NCI-H82 treated with DMSO at 0.1 percent for 48 hours (cell line): Measurements from ENCODE around the gene PKD1L1.

Experiments used
- DNase-seq: peaks from one replicate; lab custom pipeline; 2025; ENCODE audit not compliant: unreplicated experiment; lab: John Stamatoyannopoulos, UW

The PKD1L1 gene

DNA sequence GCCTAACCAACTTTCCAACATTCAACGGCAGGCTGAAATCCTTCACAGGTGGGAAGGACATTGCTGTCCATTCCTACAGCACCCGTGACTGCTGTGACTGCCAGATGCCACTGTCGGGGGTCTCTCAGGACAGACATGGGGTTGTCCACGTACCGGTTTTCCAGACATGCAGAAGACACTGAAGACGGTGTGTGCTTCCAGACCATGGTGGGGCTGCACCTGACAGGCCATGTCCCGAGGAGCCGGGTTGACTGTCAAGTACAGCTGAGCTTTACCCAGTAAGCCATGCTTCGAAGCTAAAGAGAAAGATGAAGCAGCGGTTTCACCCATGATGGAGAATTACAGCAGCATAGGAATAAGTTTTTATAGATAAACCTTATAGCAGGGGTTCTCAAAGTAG, 70.9 kb downstream of the PKD1L1 start:
- DNase-seq = no peak

DNA sequence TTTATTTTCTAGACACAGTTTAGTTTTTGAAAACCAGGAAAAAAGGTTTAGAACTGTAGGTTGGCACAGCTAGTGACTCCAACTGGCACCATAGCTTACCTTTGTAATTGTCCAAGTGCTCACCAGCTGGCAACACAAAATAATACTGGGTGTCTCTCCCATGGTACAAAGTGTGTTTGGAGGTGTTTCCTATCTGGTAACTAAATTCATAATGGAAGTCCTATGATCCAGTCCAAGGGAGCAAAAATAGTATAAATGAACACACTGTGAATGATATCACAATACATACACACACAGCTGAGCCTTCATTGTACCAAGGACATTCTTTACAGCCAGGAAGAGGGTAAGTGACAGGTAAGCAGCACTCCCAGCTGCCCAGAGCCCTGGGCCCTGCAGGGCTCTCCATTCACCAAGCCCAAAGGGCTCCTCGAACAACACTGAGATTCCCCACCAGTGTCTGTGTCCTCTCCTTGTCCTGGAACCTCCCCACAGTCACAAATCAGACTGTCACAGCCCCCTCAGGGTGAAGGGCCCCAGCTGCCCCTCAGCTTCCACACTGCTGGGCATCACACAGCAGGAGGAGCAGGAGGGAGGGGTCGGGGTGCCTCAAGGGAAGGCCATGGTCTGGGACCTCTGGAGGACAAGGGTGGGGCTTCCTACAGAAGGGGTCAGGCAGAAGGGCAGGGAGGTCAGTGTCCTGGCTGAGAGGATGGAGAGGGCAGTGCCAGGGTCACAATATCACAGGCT, 72.1 kb downstream of the PKD1L1 start:
- no peak for DNase-seq

DNA sequence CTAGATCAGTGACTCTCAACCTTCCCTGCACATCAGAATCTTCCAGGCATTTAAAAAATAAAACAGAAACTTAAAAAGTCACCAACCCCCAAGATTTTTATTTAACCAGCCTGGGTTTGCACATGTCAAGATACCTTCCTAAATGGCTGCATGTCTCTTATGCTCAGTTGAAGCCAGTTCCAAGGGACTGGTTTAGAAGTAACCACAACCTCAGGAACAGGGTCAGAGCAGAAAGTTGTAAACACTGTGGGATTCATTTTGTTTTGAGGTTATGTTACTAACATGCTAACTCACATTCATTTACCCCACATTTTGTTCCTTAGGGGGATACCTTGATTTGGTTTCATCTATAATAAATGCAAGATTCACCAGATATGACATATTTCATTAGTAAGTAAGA, 72.9 kb downstream of the PKD1L1 start:
- no peak for DNase-seq

DNA sequence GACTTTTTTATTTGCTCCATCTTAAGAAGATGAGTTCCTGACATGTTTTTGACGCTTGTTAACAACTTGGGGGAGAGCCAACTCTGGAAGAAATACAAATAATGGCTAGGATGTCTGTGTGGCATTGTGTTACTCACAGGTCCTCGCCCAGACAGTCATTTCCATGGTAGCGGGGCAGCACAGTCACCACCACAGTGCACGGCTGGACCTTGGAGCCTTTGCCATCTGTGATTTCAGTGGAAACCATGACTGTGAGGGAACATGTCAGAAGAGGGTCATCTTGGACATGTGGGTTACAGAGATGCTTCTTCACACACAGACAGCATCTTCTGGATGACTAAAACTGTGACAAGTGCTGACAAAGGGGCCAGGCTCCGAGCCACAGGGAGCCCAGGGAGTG, 74.5 kb downstream of the PKD1L1 start:
- no peak for DNase-seq

DNA sequence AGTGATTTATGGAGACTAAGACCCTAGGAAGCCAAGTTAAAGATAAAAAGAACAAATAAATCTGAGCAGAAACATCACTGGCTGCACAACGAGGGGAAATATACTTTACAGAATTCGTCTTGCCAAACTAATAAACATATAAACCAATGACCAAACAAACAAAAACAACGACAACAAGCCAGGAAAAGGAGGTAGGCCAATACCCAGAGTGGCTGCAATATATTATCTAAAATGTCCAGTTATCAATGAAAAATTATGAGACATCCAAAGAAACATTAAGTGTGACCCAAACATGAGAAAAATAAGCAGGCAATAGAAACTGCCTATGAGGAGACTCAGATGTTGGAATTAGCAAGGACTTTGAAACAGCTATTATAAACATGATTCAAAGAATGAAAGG, 81.0 kb downstream of the PKD1L1 start:
- DNase-seq = no peak

DNA sequence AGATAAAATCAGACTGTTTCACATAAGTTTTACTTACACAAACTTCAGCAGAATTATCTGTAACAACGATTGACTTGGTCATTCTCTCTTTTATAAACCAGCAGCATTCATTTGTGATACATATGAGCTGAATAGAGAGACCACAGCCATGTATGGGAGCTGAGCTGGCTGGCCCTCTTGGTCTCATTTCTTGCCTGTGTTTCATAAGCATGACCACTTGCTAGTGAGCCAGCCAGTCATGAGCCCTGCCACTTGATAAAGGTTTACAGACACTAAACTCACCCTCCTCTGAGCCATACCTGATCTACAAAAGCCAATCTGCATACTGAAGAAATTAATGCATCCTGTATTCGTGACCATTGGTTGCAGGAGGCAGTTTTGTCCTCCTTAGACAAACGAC, 82.1 kb downstream of the PKD1L1 start:
- DNase-seq = no peak

DNA sequence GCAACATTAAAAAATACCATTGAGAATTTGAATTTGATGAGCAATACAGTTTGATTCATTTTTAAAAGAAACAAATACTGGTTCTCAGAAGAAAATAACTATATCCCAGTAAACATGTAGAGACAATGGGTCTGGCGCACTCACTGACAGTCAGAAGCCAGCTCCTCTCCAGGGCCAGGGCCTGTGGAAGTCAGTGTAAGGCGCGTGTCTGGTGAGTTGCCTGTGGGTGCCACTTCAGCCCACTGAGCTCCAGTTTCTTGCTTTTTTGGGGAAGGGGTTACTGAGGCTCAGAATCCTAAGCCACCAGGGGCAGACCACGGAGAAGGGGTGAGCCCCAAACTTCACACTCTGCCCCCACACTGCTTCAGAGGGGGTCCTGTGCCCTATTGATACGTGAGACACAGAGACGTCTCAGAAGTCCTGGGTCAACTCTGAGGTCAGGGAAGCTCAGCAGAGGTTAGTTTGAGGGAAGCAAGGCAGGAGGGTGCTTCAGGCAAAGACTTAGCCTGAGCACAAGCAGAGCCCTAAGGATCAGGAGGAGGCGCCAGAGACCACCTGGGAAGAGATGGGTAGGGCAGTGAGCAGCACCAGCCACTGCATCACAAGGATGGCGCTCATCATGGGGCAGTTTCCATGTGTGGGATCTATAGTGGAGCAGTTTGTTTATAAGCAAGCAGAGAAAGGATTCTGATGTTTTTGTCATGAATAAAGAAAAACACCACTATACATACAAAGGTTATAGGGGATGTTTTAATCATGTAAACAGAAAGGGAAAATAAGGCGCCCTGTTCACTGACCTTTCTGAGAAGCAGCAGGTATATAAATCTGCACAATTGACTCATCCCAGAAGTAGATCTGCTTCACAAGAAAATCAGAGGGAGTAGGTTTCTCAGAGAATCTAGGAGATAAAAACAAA, 95.7 kb downstream of the PKD1L1 start:
- DNase-seq = no peak

DNA sequence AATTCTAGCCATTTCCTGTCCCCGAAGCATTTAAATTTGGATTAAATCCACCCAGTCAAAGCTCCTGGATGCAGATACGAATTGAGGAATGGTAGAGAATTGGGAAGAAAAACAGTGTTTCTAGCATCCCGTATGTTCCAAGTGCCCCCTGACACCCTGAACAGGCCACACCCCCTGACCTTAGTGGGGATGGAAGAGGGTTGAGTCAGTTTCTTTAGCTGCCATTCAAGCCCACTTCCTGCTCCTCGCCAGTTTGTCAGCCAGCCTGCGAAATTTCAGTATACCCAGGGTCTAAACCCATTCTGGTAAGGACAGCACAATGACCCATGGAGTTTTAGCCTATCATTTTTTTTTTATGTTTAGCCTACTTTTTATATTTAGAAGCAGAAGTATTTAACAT, 101.1 kb downstream of the PKD1L1 start:
- DNase-seq = no peak

DNA sequence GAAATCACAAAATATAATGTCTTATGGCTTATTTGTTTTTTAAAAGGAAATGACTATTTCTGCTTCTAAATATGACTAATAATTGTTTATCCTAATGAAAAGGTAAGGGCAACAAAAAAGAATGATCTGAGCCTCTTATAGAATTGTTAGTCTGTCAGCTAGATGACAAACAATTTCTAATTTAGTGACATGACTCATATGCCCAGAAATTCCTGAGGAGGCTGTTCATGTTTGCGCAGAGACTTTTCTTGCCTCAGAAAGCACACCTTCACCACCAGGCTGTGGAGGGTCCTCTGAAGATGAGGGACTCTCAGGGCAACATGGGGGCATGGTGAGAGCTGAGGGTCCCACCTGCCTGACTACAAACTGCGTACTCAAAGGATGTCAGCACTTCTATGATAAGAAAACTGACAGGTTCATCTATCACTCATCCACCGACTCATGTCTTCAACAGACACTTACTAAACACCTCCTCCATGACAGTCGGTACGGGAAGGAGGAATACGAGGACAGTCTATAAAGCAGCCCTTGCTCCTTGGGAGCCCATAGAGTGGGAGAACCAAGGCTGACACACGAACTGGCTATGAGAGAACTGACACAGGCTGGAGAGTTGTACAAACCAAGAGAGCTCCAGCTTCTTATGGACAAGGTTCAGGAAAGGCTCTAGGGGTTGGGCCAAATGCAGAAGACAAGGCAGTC, 102.0 kb downstream of the PKD1L1 start:
- DNase-seq = no peak

DNA sequence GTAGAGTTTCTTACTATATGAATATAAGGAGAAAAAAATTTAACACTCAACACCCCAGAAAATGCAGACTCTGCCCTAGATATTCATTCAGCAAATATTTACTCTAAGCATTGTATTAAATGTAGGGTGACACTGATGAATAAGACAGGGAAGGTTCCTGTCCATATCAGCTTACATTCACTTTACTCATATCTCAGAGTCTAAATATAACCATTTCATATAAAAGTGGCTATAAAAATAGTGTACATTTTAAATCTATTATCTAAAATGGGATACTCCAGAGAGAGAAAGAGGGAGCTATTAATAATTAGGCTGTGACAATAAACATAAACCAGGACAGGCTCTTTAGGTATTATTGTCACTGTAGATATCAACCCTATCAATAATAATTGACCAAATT, 104.0 kb downstream of the PKD1L1 start:
- no peak for DNase-seq

DNA sequence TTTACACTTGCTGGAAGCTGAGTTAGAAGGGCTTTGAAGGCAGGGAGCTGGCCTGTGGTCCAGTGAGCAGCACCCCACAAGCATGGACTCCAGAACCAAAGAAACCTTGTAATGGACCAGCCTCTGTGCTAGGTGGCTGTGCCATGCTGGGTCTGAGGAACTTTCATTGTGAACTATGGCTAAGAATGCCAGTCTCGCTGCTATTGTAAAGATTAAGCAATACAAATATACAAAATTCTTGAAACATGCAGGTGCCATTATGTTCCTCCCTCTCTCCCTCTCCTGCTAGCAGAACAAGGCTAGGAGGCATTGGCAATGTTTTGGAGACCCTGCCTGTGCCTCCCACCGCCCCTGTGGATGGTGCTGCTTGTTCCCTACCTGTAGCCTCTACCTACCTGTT, 105.0 kb downstream of the PKD1L1 start:
- DNase-seq = no peak

DNA sequence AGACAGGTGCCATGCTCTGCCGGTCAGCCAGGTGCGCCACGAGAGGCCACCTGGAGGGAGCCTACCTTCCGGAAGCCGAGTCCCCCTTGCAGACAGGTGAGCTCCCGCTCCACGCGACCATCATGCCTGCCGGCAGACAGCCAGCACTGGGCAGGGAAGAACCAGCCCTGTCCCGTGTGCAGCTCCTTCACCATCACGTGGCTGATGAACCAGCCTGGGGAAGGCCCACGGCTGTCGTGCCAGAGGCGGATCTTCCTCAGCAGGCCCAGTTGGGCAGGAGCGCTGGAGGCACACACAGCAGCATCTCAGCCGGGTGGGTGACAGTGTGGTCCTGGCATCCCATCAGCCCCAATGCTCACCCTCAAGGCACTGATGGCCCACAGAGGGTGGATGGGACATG, 108.9 kb downstream of the PKD1L1 start:
- no peak for DNase-seq

DNA sequence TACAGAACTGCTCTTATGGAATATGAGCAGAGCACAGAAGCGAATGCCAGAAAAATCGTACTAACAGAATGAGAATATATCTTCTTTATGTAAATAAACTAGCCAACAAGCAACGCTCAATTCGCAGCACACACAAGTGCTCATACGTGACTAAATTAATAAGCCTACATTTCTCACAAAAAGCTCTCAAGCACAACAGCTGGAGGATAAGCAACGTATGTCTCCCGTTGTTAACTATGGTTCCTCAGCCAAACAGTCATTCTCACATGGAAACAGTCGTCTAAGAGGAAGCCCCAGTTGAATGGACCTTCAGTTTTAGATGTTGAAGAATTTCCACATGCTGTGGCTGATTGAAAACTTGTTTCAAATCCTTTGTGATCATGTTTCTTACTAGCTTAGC, 110.4 kb downstream of the PKD1L1 start:
- DNase-seq = no peak

DNA sequence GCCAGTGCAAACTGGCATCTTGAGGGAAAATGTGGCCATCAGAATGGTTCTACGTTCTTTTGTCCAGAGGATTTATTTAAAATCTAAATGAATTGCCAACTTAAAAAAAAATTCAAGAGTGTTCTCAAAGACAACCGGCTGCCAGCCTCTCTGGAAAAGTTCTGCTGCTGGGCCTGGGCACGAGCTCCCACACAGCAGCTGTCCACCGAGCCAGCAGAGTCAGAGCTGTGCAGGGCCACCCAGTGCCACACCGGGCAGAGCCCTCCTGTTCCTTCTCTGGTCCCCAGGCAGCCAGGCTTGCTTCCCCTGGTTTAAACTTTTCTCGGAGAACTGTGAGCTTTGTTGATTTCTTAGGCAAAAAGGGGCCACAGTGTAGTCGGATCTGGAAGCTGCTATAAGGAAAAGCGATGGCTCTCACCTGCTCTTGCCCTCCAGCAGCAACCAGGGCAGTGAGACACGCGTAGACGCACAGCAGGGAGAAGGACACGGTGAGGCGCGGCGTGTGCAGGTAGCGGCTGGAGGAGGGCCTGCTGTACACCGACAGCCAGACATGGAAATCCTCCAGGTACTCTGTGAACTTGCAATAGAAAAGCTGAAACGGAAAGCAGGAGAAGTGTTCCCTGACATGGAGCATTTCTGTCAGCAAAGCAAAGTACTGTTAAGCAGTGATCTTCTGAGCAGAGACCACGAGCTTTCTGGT, 111.6 kb downstream of the PKD1L1 start:
- no peak for DNase-seq

DNA sequence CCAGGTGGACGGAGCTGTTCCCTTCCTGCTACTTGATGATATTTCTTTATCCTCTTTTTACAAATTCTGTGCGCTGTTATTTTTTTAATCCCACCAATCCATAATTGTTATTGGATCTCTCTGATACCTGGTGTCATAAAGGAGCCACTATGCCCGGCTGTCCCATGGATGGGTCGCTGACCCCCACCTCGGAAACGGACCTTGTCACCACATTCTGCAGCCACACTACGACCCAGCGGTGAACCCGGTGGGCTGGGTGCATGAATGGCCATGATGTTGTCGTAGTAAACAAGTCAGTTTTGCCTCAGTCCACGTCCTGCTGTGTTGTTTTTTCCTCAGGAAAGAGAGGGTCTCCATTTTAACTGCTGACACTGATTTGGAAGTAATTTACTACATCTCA, 112.2 kb downstream of the PKD1L1 start:
- no peak for DNase-seq

DNA sequence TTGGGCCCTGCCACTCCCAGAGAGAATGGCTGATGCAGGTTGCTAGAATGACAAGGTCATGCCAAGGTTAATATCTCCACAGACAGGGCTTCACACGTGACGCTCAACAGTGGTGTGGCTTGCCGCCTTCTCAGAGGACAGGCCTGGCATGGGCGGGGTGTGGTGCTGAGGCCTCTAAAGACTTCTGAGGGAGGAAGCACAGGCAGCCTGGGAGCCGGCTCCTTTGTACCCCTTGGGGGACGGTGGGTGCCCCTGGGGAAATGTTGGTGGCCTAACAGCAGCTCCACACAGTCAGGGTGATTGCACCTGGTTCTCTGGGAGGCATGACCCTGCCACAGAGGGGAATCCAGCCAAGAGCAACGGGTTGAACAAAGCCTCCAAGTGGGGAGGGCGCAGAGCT, 115.1 kb downstream of the PKD1L1 start:
- DNase-seq = no peak

DNA sequence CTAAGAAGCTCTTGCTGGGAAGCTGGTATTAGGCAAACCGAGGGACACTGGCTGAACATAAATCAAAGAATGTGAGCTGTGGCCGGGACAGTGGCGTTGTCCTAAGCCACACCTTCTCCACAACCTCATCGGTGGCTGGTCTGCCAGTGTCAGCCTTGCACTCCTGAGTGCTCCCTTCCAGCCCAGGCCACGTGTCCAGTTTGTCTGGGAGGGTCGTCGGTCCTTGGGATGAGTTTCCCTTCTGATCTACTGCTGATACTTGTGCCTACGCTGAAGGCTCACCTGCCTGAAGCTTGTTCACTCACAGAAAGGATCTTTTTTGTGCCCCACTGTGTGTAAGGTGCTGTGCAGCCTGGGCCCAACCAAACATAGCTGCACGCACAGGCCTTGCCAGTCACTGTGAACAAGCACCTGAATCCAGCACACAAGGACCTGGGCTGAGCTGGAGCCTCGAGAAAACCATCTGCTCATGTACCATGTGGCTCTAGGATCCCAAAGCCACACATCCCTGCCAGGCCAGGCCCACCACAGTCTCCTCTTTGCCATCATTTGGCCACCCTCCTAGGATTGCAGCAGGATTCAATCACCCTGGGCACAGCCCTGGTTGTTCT, 116.1 kb downstream of the PKD1L1 start:
- no peak for DNase-seq

DNA sequence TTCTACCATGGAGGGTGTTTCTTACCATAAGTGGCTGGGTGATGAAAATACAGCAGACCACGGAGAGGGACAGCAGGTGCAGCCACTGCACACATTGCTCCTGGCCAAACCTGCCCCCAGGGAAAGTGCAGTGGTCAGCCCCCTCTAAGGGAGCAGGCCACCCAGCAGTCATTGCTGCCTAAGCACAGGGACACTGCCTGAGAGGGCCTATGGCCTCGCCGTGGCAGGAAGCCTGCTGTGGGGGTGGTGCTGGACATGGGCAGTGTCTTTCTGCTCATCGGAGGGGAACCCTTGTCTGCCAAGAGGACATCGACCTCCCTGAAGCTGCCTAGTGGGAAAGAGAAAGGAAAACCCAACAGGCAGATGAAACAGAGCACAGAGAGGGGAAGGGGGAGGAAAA, 118.3 kb downstream of the PKD1L1 start:
- no peak for DNase-seq

DNA sequence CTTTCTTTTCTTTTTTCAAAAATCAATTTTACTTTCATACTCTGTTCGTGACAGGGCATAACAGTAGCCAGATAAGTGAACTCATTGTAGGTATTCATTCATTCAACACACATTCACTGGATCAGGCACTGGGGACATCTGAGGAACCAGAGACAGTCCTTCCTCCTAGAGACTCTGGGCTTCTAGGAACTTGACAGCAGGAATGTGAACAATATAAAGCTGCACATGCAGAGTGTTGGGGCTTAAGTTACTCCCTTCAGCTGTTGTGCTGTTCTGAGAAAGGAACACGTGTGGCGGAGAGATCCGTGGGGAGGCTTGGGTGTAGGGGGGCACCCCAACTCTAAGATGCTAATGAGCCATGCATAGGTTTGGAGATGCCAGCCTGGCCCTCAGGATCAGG, 120.4 kb downstream of the PKD1L1 start:
- DNase-seq = no peak

DNA sequence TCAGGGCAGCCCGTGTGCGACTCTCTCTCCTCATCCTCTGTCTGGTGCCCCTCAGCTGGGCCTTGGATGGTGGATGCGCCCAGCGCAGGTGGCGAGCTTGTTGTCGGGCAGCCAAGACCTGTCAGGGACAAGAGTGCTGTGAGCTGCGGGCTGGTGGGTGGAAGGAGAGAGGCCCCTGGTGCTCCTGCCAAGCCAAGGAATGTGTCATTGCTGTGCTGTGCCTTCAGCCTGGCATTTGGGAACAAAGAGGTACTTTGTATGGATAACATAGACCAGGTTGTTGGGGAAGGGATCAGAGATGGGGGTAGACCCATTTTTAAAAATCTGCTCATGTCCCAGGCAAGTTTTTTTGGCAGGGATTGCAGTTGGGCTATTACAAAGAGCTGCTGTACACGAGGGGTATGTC, 120.9 kb downstream of the PKD1L1 start:
- no peak for DNase-seq

DNA sequence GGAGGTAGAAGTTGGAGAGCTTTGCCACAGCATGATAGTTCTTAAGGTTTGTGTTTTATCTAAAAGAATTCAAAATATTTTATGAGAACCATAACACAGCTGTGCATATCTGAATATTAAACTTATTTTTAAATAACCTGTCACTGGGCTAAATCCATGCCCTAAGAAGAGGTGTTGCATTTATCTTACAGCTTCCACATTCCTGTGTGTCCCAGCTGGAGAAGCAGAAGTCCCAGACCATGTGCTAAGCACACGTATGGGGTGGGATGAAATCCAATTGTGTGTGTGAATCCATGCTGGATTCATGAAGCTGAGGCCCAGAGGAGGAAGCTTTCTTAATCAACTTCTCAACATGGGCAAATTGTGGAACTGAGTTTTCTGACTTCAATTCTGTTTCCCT, 121.5 kb downstream of the PKD1L1 start:
- no peak for DNase-seq
